Endothelial cell of umbilical vein (primary cell): ENCODE data around the gene ENKD1.

Experiments used
- CTCF ChIP-seq, 2 donors: IDR thresholded peaks; 1 replicate in 1 of 2; 2 replicates in 1 of 2; pipeline ENCODE4 v1.5.1; 2011; ENCODE audit warnings: low read length in 2 of 2, mild to moderate bottlenecking in 2 of 2, moderate library complexity in 2 of 2, control low read depth in 1 of 2, inconsistent platforms in 1 of 2, low read depth in 1 of 2; ENCODE audit not compliant: insufficient read depth in 1 of 2; ENCODE audit errors: extremely low read depth in 1 of 2
- FOS ChIP-seq: IDR thresholded peaks from 2 replicates; pipeline ENCODE4 v1.6.1; 2011; ENCODE audit warnings: mild to moderate bottlenecking, low read length, moderate library complexity, borderline replicate concordance; ENCODE audit not compliant: insufficient read depth

GRCh38 chr16:67653789-67654402 is 12.7 kb downstream of the ENKD1 start:
- no peak for TF ChIP-seq CTCF (IDR thresholded peaks at IDR 0.05; ENCODE audit: extremely low read depth in 1 of 2, insufficient read depth in 1 of 2, low read depth in 1 of 2, low read length in 2 of 2)
- TF ChIP-seq FOS = no peak
